Natural killer cell (primary cell): ENCODE data around the gene PGPEP1. TPM values are rescaled to one million over a fixed set of nuclear protein-coding genes. Genes with fewer than 3 reads are reported as not detected.

Experiments
- ATAC-seq, 3 donors: fragments of 150-1000 bp in 2 of 3; fragments of 200-7000 bp in 1 of 3; cut with Tn5 transposase; 1 replicate in 1 of 3; 2 replicates in 2 of 3; pipeline ENCODE4 v1.10.0; 2021; ENCODE audit warnings: mild to moderate bottlenecking in 2 of 3, moderate library complexity in 2 of 3
- DNase-seq, 2 donors: peaks; one replicate each; pipeline versions ENCODE4 v3.0.0 to v3.0.0-alpha.2; 2013 to 2021; ENCODE audit warnings: mixed read lengths in 1 of 2
- H3K27ac ChIP-seq: one replicate; pipeline ENCODE4 v1.5.1; 2013; ENCODE audit warnings: mild to moderate bottlenecking, low read length
- H3K27me3 ChIP-seq: one replicate; pipeline ENCODE4 v1.6.1; 2013; ENCODE audit warnings: low read length; ENCODE audit not compliant: control insufficient read depth, insufficient read depth
- H3K36me3 ChIP-seq: one replicate; pipeline ENCODE4 v1.6.1; 2013; ENCODE audit warnings: low read length; ENCODE audit not compliant: control insufficient read depth, insufficient read depth
- H3K4me1 ChIP-seq: one replicate; pipeline ENCODE4 v1.6.1; 2013; ENCODE audit warnings: low read length; ENCODE audit not compliant: control insufficient read depth, insufficient read depth
- H3K4me3 ChIP-seq: one replicate; pipeline ENCODE4 v1.5.1; 2013; ENCODE audit warnings: low read length
- H3K9me3 ChIP-seq: one replicate; pipeline ENCODE4 v1.6.1; 2013; ENCODE audit warnings: low read length; ENCODE audit not compliant: control insufficient read depth, insufficient read depth
- H3K27ac Mint-ChIP-seq, 2 donors: one replicate each; pipeline ENCODE4 v1.8.0; 2022; ENCODE audit warnings: mild to moderate bottlenecking in 2 of 2, mixed read lengths in 2 of 2, moderate library complexity in 1 of 2
- H3K27me3 Mint-ChIP-seq, 2 donors: one replicate each; pipeline ENCODE4 v1.8.0; 2022; ENCODE audit warnings: low read depth in 2 of 2, mixed read lengths in 2 of 2
- H3K36me3 Mint-ChIP-seq: one replicate; pipeline ENCODE4 v1.8.0; 2022; ENCODE audit warnings: mixed read lengths
- H3K4me1 Mint-ChIP-seq, 2 donors: one replicate each; pipeline ENCODE4 v1.8.0; 2022; ENCODE audit warnings: mixed read lengths in 2 of 2
- H3K4me3 Mint-ChIP-seq: one replicate; pipeline ENCODE4 v1.8.0; 2022; ENCODE audit warnings: mild to moderate bottlenecking, moderate library complexity, mixed read lengths
- H3K9me3 Mint-ChIP-seq, 2 donors: one replicate each; pipeline ENCODE4 v1.8.0; 2022; ENCODE audit warnings: mixed read lengths in 2 of 2
- WGBS: methylation state at CpG from one replicate; pipeline ENCODE4 v1.1.7; 2013; ENCODE audit warnings: missing lambda C conversion rate; ENCODE audit not compliant: insufficient coverage; 5-methylcytosine and 5-hydroxymethylcytosine counted together
- intact Hi-C: fragments of 100-400 bp; cut with micrococcal nuclease; formaldehyde crosslinking; loops from one replicate; pipeline ENCODE4 v1.14.2; 2022
- total RNA-seq, 4 donors: library from RNA; stranded (reverse); fragments of 120-200 nt in 1 of 4; gene quantifications; one replicate each; pipeline versions ENCODE4 v1.2.3 to v1.2.4, GENCODE V29; 2013 to 2022
- TF ChIP-seq, protein P1 (sequence below): fragments of 200-600 bp; IDR thresholded peaks from one replicate; pipeline ENCODE4 v1.8.0; 2022; ENCODE audit warnings: antibody characterized with exemption

Gene PGPEP1
- total RNA-seq, 3 donors from 2014 or later (not counting 1 experiment from before 2014, with no cell fraction given): 69.1 to 73.3 (median 71.0) TPM

DNA sequence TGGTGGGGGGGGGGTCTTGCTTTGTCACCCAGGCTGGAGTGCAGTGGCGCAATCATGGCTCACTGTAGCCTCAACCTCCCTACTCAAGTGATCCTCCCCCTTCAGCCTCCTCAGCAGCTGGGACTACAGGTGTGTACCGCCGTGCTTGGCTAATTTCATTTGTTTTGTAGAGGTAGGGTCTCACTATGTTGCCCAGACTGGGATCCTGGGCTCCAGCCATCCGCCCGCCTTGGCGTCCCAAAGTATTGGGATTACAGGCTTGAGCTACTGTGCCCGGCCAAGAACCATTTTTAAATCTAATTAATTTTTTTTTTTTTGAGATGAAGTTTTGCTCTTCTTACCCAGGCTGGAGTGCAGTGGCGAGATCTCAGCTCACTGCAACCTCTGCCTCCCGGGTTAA, 40.7 kb upstream of the PGPEP1 start:
- no peak overlapping the region for H3K4me3 ChIP-seq
- no peak overlapping the region for H3K27ac ChIP-seq
- intact Hi-C loops: no loop called here
- Mint-ChIP-seq H3K9me3 (no peaks in the 10 kb centered on the region), H3K36me3 (no peaks in the 10 kb centered on the region), H3K4me3 (no peak overlapping the region), H3K4me1 (peaks cover 22 to 24% of the 10 kb centered on the region in 2 donors), H3K27me3 (no peaks in the 10 kb centered on the region), H3K27ac (no peak overlapping the region)
- no peaks in the 10 kb centered on the region for H3K36me3 ChIP-seq
- TF ChIP-seq, protein P1, sequence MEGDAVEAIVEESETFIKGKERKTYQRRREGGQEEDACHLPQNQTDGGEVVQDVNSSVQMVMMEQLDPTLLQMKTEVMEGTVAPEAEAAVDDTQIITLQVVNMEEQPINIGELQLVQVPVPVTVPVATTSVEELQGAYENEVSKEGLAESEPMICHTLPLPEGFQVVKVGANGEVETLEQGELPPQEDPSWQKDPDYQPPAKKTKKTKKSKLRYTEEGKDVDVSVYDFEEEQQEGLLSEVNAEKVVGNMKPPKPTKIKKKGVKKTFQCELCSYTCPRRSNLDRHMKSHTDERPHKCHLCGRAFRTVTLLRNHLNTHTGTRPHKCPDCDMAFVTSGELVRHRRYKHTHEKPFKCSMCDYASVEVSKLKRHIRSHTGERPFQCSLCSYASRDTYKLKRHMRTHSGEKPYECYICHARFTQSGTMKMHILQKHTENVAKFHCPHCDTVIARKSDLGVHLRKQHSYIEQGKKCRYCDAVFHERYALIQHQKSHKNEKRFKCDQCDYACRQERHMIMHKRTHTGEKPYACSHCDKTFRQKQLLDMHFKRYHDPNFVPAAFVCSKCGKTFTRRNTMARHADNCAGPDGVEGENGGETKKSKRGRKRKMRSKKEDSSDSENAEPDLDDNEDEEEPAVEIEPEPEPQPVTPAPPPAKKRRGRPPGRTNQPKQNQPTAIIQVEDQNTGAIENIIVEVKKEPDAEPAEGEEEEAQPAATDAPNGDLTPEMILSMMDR: no peak
- no peak for DNase-seq
- H3K4me1 ChIP-seq: peaks cover 41% of the 10 kb centered on the region
- 98% methylated on average over 8 of the region's 9 CpGs for WGBS
- ATAC-seq: no peak
- H3K9me3 ChIP-seq: no peaks in the 10 kb centered on the region
- H3K27me3 ChIP-seq: no peaks in the 10 kb centered on the region

DNA sequence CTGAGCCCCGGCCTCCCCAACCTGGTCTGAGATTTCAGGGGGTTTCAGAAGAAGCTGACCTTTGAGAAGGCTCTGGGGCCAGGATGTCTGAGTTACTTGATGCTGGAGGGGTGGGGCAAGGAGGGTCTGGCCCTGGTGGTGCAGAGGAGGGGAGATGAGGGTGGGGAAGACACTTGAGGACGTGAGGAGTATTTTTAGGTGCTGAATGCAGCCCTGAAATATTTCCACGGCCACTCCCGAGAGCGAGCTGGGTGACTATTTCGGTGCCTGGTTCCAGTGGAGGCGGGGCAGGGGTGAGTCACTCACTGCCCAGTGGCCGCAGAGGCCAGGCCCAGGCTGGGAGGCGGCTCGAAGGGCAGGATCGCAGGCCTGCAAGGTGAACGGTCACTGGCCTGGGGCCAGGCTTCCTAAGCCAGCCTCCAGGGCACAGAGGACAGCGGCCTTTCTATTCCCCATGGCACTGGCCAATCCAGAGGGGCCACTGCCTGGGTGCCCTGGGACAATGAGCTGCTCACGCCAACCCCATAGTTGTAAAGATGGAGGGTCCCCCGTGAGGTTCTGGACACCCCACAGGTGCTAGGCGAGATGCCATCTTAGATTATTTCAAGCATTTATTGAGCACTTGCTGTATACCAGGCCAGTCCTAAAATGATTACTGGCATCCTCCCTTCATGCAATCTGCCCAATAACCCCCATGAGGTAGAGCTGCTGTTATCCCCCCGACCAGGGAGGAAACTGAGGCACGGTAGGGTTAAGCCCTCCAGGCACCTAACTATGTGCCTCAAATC, 39.3 kb upstream of the PGPEP1 start:
- Histone ChIP-seq H3K27ac (peak overlapping the region; percentile 99), H3K4me1 (peaks cover 51% of the 10 kb centered on the region), H3K9me3 (no peaks in the 10 kb centered on the region), H3K4me3 (no peak overlapping the region), H3K27me3 (no peaks in the 10 kb centered on the region), H3K36me3 (peaks cover 2% of the 10 kb centered on the region)
- DNase-seq: no peak
- WGBS: 88% methylated on average over 18 of the region's 18 CpGs
- ATAC-seq: no peak
- Mint-ChIP-seq H3K9me3 (no peaks in the 10 kb centered on the region), H3K4me3 (peak overlapping the region; percentile 45), H3K27ac (peak overlapping the region; percentile 49 to 74), H3K36me3 (no peaks in the 10 kb centered on the region), H3K27me3 (no peaks in the 10 kb centered on the region), H3K4me1 (peaks cover 21 to 23% of the 10 kb centered on the region in 2 donors)
- TF ChIP-seq, protein P1: no peak
- intact Hi-C loops: no loop called here

DNA sequence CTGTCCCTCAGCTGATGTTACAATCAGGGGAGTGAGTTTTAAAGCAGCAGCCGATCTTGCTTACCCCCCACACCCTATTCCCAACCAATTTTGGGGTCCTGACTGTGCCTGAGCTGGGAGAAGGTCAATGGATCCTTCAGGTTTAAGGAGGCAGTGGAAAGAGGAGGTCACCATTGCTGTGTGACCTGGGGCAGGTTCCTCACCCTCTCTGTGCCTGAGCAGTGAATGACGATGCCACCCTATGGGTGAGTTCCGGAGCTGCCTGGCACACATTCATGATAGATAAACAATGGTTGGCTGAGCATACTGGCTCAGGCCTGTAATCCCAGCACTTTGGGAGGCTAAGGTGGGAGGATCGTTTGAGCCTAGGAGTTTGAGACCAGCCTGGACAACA, 38.7 kb upstream of the PGPEP1 start:
- peaks cover 17 to 23% of the 10 kb centered on the region in 2 donors for H3K4me1 Mint-ChIP-seq
- Histone ChIP-seq H3K27ac (peak overlapping the region; percentile 99), H3K36me3 (peaks cover 5% of the 10 kb centered on the region), H3K9me3 (no peaks in the 10 kb centered on the region), H3K4me3 (no peak overlapping the region), H3K4me1 (peaks cover 57% of the 10 kb centered on the region), H3K27me3 (no peaks in the 10 kb centered on the region)
- ATAC-seq (no peak), DNase-seq (no peak)
- H3K36me3 Mint-ChIP-seq: no peaks in the 10 kb centered on the region
- H3K9me3 Mint-ChIP-seq: no peaks in the 10 kb centered on the region
- H3K4me3 Mint-ChIP-seq: peak overlapping the region; percentile 13
- TF ChIP-seq, protein P1: no peak
- no peaks in the 10 kb centered on the region for H3K27me3 Mint-ChIP-seq
- 85% methylated on average over 3 of the region's 4 CpGs for WGBS
- H3K27ac Mint-ChIP-seq: peak overlapping the region; percentile 49 to 74
- intact Hi-C loops: no loop called here

DNA sequence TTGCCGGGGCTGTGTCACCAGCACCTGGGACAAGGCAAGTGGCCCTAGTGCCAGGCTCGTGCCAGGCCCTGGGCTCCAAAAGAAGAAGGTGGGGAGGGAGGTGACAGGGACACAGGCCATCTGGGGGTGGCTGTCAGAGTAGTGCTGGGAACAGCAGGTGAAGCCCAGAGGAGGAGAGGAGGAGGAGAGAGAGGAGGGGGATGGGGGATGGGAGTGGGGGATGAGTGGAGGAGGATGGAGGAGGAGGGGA, 36.3 kb upstream of the PGPEP1 start:
- 5% methylated on average over 2 of the region's 2 CpGs for WGBS
- Histone ChIP-seq H3K4me3 (peak overlapping the region; percentile 59), H3K4me1 (peaks cover 64% of the 10 kb centered on the region), H3K36me3 (peaks cover 7% of the 10 kb centered on the region), H3K27ac (peak overlapping the region; percentile 99), H3K9me3 (no peaks in the 10 kb centered on the region), H3K27me3 (no peaks in the 10 kb centered on the region)
- ATAC-seq (no peak), DNase-seq (no peak)
- Mint-ChIP-seq H3K27me3 (no peaks in the 10 kb centered on the region), H3K9me3 (no peaks in the 10 kb centered on the region), H3K36me3 (no peaks in the 10 kb centered on the region), H3K4me1 (peaks cover 17 to 23% of the 10 kb centered on the region in 2 donors), H3K27ac (peak overlapping the region; percentile 96 to 97), H3K4me3 (peak overlapping the region; percentile 86)
- TF ChIP-seq, protein P1: no peak
- intact Hi-C loops: loop anchor here (1.0 kb wide), 2 partner anchors 14 to 25 kb away; no protein-coding TSS in a partner anchor
